GM23338 (cell line): ENCODE data around the gene TSPYL2. TPM values are rescaled to one million over a fixed set of nuclear protein-coding genes. Genes with fewer than 3 reads are reported as not detected.

Source experiments
- ATAC-seq: fragments of 200-7000 bp; cut with Tn5 transposase; 3 replicates; pipeline ENCODE4 v1.9.1; 2020
- DNase-seq: peaks from one replicate; pipeline ENCODE4 v3.0.0-alpha.2; 2015; ENCODE audit warnings: low spot score
- H2AFZ ChIP-seq: fragments of 200-600 bp; sonication (generic); 2 replicates; pipeline ENCODE4 v1.8.0; 2016; ENCODE audit warnings: antibody characterized with exemption, mild to moderate bottlenecking, moderate library complexity
- H3F3A ChIP-seq: fragments of 200-600 bp; sonication (generic); replicated peaks from 2 replicates; pipeline ENCODE4 v1.8.0; 2017; ENCODE audit warnings: antibody characterized with exemption, mixed run types, low read depth
- H3K27ac ChIP-seq: fragments of 200-600 bp; sonication (generic); 2 replicates; pipeline ENCODE4 v1.6.1; 2016; ENCODE audit warnings: low read depth
- H3K27me3 ChIP-seq: fragments of 200-600 bp; sonication (generic); 2 replicates; pipeline ENCODE4 v1.8.0; 2016; ENCODE audit warnings: mild to moderate bottlenecking, mixed run types, moderate library complexity; ENCODE audit not compliant: insufficient read depth
- H3K36me3 ChIP-seq: fragments of 200-600 bp; sonication (generic); 2 replicates; pipeline ENCODE4 v1.8.0; 2016; ENCODE audit warnings: mild to moderate bottlenecking; ENCODE audit not compliant: insufficient read depth
- H3K4me1 ChIP-seq: fragments of 200-600 bp; sonication (generic); 2 replicates; pipeline ENCODE4 v1.8.0; 2016; ENCODE audit warnings: mild to moderate bottlenecking, moderate library complexity; ENCODE audit not compliant: insufficient read depth
- H3K4me2 ChIP-seq: fragments of 200-600 bp; sonication (generic); 2 replicates; pipeline ENCODE4 v1.7.1; 2017; ENCODE audit warnings: mixed run types
- H3K4me3 ChIP-seq: fragments of 200-600 bp; sonication (generic); 2 replicates; pipeline ENCODE4 v1.6.1; 2016; ENCODE audit warnings: mixed run types
- H3K79me2 ChIP-seq: fragments of 200-600 bp; sonication (generic); replicated peaks from 2 replicates; pipeline ENCODE4 v1.8.0; 2017; ENCODE audit warnings: mild to moderate bottlenecking; ENCODE audit not compliant: insufficient read depth
- H3K9me2 ChIP-seq: fragments of 200-600 bp; sonication (generic); 2 replicates; pipeline ENCODE4 v1.8.0; 2017; ENCODE audit not compliant: insufficient read depth
- H4K20me1 ChIP-seq: fragments of 200-600 bp; sonication (generic); replicated peaks from 2 replicates; pipeline ENCODE4 v1.8.0; 2017; ENCODE audit warnings: mild to moderate bottlenecking; ENCODE audit not compliant: insufficient read depth
- H3K27ac Mint-ChIP-seq: 2 replicates; pipeline ENCODE4 v1.8.0; 2020; ENCODE audit warnings: inconsistent platforms, mild to moderate bottlenecking, moderate library complexity, mixed read lengths
- H3K27me3 Mint-ChIP-seq: 3 replicates; pipeline ENCODE4 v1.8.0; 2022; ENCODE audit warnings: low read depth, mild to moderate bottlenecking, moderate library complexity, mixed read lengths, inconsistent platforms; ENCODE audit not compliant: insufficient read depth, poor library complexity
- H3K36me3 Mint-ChIP-seq: 3 replicates; pipeline ENCODE4 v1.8.0; 2021; ENCODE audit warnings: low read depth, mild to moderate bottlenecking, inconsistent platforms, moderate library complexity, mixed read lengths
- H3K4me1 Mint-ChIP-seq: 3 replicates; pipeline ENCODE4 v1.8.0; 2020; ENCODE audit warnings: mild to moderate bottlenecking, inconsistent platforms, mixed read lengths
- H3K4me3 Mint-ChIP-seq: 3 replicates; pipeline ENCODE4 v1.8.0; 2021; ENCODE audit warnings: moderate library complexity, mild to moderate bottlenecking, inconsistent platforms, mixed read lengths
- H3K9me3 Mint-ChIP-seq: 3 replicates; pipeline ENCODE4 v1.8.0; 2020; ENCODE audit warnings: moderate library complexity, mild to moderate bottlenecking, inconsistent platforms, mixed read lengths
- CTCF ChIP-seq, 2 experiments: fragments of 200-600 bp in 1 of 2; sonication (generic) in 1 of 2; conservative IDR thresholded peaks; 2 replicates each; pipeline versions ENCODE4 v1.5.1 to v1.6.1; 2016 to 2017; ENCODE audit warnings: antibody characterized with exemption in 2 of 2, low read depth in 2 of 2, mild to moderate bottlenecking in 2 of 2, moderate library complexity in 1 of 2
- EZH2 ChIP-seq: fragments of 200-600 bp; sonication (generic); IDR thresholded peaks from one replicate; pipeline ENCODE4 v1.8.0; 2017; ENCODE audit warnings: antibody characterized with exemption, mild to moderate bottlenecking, low read depth; ENCODE audit not compliant: unreplicated experiment
- EZH2phosphoT487 ChIP-seq: fragments of 200-600 bp; sonication (generic); IDR thresholded peaks from one replicate; pipeline ENCODE4 v1.8.1; 2018; ENCODE audit warnings: antibody characterized with exemption; ENCODE audit not compliant: unreplicated experiment
- JUNB ChIP-seq: IDR thresholded peaks from one replicate; pipeline ENCODE4 v1.6.1; 2016; ENCODE audit warnings: antibody characterized with exemption; ENCODE audit not compliant: unreplicated experiment
- NANOG ChIP-seq: IDR thresholded peaks from 2 replicates; pipeline ENCODE4 v1.6.1; 2016; ENCODE audit warnings: antibody characterized with exemption, borderline replicate concordance
- POLR2AphosphoS5 ChIP-seq: IDR thresholded peaks from 2 replicates; pipeline ENCODE4 v1.6.1; 2016; ENCODE audit warnings: antibody characterized with exemption, low read depth
- polyA plus RNA-seq: library from polyadenylated mRNA; unstranded; fragments of >200 nt; fragmentation: Nextera tagmentation; extraction: Ambion mirVana; gene quantifications from 2 replicates; pipeline ENCODE4 v1.2.1, GENCODE V29; 2016
- total RNA-seq: library from RNA; depleted of rRNA; stranded (reverse); fragments of >200 nt; shearing (Covaris generic); gene quantifications from 2 replicates; pipeline ENCODE4 v1.2.3, GENCODE V29; 2014
- TF ChIP-seq, protein P1 (sequence below): IDR thresholded peaks from one replicate; pipeline ENCODE4 v1.6.1; 2018; ENCODE audit warnings: antibody characterized with exemption; ENCODE audit not compliant: unreplicated experiment
- TF ChIP-seq, protein P2 (sequence below): fragments of 250-450 bp; sonication (Bioruptor Pico); IDR thresholded peaks from 2 replicates; pipeline ENCODE4 v1.5.0; 2020; ENCODE audit warnings: mild to moderate bottlenecking, moderate library complexity

The TSPYL2 gene
- total and polyA plus RNA-seq, 2 experiments from 2014 or later = 13.4 TPM

- Histone ChIP-seq H3K9me2 (no peaks in the 10 kb centered on the region), H3K36me3 (no peaks in the 10 kb centered on the region), H3K4me1 (no peaks in the 10 kb centered on the region), H2AFZ (no peak overlapping the region), H3F3A (no peaks in the 10 kb centered on the region), H3K27ac (no peak overlapping the region), H4K20me1 (no peaks in the 10 kb centered on the region; the same call in 1 of the 2 replicates), H3K79me2 (no peaks in the 10 kb centered on the region), H3K4me2 (no peak overlapping the region), H3K27me3 (no peaks in the 10 kb centered on the region), H3K4me3 (no peak overlapping the region)
- H3K27me3 Mint-ChIP-seq = peaks cover 2% of the 10 kb centered on the region
- no peak for ATAC-seq
- H3K4me1 Mint-ChIP-seq = peaks cover 4% of the 10 kb centered on the region; the same call in 2 of the 3 replicates
- H3K36me3 Mint-ChIP-seq = peaks cover 2% of the 10 kb centered on the region; the same call in 2 of the 3 replicates
- no peak for DNase-seq
- no peak overlapping the region for H3K27ac Mint-ChIP-seq
- no peaks in the 10 kb centered on the region for H3K9me3 Mint-ChIP-seq
- no peak overlapping the region for H3K4me3 Mint-ChIP-seq
- TF ChIP-seq POLR2AphosphoS5 (no peak), EZH2phosphoT487 (no peak), EZH2 (no peak), NANOG (no peak), JUNB (no peak), CTCF (conservative IDR thresholded peaks at IDR 0.05; ENCODE audit: low read depth in 2 of 2) (no peak)
- TF ChIP-seq, protein P1, sequence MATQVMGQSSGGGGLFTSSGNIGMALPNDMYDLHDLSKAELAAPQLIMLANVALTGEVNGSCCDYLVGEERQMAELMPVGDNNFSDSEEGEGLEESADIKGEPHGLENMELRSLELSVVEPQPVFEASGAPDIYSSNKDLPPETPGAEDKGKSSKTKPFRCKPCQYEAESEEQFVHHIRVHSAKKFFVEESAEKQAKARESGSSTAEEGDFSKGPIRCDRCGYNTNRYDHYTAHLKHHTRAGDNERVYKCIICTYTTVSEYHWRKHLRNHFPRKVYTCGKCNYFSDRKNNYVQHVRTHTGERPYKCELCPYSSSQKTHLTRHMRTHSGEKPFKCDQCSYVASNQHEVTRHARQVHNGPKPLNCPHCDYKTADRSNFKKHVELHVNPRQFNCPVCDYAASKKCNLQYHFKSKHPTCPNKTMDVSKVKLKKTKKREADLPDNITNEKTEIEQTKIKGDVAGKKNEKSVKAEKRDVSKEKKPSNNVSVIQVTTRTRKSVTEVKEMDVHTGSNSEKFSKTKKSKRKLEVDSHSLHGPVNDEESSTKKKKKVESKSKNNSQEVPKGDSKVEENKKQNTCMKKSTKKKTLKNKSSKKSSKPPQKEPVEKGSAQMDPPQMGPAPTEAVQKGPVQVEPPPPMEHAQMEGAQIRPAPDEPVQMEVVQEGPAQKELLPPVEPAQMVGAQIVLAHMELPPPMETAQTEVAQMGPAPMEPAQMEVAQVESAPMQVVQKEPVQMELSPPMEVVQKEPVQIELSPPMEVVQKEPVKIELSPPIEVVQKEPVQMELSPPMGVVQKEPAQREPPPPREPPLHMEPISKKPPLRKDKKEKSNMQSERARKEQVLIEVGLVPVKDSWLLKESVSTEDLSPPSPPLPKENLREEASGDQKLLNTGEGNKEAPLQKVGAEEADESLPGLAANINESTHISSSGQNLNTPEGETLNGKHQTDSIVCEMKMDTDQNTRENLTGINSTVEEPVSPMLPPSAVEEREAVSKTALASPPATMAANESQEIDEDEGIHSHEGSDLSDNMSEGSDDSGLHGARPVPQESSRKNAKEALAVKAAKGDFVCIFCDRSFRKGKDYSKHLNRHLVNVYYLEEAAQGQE = no peak
- TF ChIP-seq, protein P2, sequence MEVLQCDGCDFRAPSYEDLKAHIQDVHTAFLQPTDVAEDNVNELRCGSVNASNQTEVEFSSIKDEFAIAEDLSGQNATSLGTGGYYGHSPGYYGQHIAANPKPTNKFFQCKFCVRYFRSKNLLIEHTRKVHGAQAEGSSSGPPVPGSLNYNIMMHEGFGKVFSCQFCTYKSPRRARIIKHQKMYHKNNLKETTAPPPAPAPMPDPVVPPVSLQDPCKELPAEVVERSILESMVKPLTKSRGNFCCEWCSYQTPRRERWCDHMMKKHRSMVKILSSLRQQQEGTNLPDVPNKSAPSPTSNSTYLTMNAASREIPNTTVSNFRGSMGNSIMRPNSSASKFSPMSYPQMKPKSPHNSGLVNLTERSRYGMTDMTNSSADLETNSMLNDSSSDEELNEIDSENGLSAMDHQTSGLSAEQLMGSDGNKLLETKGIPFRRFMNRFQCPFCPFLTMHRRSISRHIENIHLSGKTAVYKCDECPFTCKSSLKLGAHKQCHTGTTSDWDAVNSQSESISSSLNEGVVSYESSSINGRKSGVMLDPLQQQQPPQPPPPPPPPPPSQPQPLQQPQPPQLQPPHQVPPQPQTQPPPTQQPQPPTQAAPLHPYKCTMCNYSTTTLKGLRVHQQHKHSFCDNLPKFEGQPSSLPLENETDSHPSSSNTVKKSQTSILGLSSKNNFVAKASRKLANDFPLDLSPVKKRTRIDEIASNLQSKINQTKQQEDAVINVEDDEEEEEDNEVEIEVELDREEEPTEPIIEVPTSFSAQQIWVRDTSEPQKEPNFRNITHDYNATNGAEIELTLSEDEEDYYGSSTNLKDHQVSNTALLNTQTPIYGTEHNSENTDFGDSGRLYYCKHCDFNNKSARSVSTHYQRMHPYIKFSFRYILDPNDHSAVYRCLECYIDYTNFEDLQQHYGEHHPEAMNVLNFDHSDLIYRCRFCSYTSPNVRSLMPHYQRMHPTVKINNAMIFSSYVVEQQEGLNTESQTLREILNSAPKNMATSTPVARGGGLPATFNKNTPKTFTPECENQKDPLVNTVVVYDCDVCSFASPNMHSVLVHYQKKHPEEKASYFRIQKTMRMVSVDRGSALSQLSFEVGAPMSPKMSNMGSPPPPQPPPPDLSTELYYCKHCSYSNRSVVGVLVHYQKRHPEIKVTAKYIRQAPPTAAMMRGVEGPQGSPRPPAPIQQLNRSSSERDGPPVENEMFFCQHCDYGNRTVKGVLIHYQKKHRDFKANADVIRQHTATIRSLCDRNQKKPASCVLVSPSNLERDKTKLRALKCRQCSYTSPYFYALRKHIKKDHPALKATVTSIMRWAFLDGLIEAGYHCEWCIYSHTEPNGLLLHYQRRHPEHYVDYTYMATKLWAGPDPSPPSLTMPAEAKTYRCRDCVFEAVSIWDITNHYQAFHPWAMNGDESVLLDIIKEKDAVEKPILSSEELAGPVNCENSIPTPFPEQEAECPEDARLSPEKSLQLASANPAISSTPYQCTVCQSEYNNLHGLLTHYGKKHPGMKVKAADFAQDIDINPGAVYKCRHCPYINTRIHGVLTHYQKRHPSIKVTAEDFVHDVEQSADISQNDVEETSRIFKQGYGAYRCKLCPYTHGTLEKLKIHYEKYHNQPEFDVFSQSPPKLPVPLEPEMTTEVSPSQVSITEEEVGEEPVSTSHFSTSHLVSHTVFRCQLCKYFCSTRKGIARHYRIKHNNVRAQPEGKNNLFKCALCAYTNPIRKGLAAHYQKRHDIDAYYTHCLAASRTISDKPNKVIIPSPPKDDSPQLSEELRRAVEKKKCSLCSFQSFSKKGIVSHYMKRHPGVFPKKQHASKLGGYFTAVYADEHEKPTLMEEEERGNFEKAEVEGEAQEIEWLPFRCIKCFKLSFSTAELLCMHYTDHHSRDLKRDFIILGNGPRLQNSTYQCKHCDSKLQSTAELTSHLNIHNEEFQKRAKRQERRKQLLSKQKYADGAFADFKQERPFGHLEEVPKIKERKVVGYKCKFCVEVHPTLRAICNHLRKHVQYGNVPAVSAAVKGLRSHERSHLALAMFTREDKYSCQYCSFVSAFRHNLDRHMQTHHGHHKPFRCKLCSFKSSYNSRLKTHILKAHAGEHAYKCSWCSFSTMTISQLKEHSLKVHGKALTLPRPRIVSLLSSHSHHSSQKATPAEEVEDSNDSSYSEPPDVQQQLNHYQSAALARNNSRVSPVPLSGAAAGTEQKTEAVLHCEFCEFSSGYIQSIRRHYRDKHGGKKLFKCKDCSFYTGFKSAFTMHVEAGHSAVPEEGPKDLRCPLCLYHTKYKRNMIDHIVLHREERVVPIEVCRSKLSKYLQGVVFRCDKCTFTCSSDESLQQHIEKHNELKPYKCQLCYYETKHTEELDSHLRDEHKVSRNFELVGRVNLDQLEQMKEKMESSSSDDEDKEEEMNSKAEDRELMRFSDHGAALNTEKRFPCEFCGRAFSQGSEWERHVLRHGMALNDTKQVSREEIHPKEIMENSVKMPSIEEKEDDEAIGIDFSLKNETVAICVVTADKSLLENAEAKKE = no peak
Observed at GRCh38 chrX:53116101-53116500, 33.9 kb downstream of the TSPYL2 start.
